GM19397 (cell line): Measurements from ENCODE around the gene KRT6B.
"Not testable (repeated sequence)": the region's sequence is repeated elsewhere in the genome, so short reads cannot be mapped to it uniquely, and the experiment has no call there.

ENCODE experiments used
- ATAC-seq: cut with Tn5 transposase; IDR thresholded peaks from one replicate; pipeline ENCODE4 v1.9.1; 2021; ENCODE audit warnings: mild to moderate bottlenecking, moderate library complexity; ENCODE audit not compliant: unreplicated experiment

KRT6B gene

DNA sequence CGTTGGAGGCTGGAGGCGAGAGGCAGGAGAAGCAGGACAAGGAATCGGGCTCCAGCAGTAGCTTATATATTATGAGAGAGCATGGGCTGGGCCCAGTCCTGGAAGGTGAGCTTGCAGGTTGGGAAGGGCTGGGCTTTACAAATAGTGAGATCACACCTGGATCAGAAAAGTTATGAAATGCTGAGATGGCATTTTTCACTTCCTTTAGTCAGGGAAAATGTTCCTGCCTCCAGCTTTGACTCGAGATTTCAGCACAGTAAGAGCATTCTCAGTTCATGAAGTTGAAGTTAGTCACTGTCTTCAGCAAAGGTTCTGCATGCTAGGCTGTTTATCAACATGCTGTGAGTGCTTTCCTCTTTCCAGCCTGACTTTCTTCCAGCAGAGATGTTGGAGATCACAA, 21.8 kb upstream of the KRT6B start, which contains the start of gene KRT6C:
TSS of gene KRT6C (minus strand) at position 38 of the 400 bp plus-strand sequence. CDS start 68 bp downstream, outside the sequence.
- no peak for ATAC-seq

DNA sequence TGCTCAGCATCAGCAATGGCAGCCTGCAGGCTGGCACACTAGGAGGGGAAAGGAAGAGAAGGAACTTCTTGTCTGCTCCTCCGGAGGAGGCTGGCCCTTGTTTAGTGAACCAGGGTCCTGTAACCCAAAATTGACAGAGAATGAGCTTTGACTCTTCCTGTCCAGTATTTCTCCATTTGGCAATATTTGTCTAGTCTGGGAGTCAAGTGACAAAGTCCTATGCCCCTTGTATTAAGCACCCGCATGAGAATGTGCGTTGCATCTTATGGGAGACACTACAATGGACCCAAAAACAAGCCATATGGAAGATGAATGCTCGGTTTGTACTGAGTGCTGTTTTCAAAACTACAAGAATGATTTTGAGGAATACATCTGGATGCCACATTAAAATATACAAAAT, 17.9 kb upstream of the KRT6B start:
- no peak for ATAC-seq

DNA sequence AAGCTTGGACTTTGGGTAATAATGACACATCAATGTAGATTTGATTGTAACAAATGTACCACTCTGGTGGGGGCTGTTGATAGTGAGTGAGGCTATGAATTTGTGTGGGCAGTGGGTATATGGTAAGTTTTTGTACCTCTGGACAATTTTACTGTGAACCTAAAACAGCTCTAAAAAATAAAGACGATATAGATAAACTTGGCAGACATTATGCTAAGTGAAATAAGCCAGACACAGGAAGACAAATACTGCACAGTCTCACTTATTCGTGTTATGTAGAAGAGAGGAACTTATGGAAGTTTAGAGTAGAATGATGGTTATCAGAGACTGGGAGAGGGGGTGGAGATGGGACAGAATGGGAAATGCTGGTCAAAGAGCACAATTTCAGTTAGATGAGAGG, 13.0 kb upstream of the KRT6B start:
- ATAC-seq, result no peak

DNA sequence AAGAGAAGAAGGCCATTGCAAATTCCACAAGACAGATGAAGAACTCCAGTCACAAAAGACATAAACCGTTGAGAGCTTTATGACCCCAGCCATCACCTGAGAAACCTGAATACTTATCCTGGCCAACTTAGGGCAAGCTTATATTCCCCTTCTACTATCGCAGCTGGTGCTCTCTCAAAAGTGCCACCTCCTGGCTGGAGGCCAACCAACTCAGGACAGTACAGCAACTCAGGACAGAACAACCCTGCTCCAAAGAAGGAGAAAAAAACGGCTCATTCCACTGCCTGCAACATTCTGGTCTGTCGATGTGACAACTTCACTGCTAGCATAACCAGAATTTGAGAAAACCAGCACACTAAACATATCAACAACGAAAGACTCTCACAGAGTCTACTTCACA, 9.7 kb upstream of the KRT6B start:
- ATAC-seq, result no peak

DNA sequence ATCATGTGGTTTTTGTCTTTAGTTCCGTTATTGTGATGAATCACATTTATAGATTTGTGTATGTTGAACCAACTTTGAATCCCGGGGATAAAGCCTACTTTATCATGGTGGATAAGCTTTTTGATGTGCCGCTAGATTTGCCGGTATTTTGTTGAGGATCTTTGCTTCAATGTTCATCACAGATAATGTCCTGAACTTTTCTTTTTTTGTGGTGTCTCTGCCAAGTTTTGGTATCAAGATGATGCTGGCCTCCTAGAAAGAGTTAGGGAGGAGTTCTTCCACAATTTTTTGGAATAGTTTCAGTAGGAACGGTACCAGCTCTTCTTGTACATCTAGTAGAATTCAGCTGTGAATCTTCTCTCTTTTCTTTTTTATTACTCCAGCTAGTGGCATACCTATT, 6.9 kb upstream of the KRT6B start:
- no peak for ATAC-seq

DNA sequence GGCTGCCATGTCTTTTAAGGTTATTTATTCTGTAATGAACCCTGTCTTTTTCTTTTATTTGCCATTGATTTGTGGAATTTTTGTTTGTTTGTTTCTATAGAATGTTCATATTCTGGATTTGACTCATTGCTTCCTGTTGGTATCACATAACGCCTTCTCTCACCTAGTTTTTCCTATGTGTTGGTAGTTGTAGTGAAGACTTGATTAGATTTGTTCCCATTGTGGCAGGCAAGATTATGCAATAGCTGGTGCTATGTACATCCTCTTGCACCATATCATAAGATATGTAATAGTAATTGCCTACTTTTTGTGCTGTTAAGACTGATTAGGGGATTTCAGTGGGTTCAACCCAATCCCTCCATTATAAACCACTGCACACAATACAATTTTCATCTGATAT, 3.9 kb upstream of the KRT6B start:
- ATAC-seq, result no peak

DNA sequence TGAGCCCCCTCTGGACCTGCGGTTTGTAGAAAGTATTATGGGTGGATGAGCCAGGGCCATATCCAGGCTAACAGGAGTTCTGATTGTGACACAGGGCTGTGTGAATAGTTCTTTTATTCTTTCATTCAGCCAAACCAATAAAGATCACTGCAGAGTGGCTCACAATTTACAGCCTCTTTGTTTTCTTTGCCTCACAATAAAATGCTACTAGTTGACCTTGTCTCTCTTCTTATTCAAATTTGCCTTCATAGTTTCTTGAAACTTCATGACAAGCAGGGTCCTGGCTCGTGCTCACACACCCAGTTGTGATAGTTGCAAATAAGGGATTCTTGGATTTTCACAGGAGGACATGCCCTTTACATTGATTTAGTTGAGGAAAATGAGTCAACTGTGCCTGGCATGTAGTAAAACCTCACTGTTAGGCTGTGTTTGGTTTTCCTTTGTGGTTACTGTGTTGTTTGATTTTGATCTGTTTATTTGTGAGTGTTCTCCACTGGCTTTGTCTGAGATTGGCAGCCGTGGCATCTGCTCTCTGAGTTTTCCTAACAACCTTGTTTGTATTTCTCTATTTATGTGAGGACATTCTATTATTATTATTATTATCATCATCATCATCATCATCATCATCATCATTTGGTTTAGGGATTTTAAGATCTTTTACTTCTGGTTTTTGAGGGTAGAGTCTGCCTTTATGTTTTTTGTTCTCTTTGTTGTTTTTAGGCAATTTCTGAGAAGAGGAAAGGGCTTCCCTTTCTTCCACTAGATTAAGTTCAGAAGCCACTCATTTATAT, 2.7 kb upstream of the KRT6B start:
- no peak for ATAC-seq

DNA sequence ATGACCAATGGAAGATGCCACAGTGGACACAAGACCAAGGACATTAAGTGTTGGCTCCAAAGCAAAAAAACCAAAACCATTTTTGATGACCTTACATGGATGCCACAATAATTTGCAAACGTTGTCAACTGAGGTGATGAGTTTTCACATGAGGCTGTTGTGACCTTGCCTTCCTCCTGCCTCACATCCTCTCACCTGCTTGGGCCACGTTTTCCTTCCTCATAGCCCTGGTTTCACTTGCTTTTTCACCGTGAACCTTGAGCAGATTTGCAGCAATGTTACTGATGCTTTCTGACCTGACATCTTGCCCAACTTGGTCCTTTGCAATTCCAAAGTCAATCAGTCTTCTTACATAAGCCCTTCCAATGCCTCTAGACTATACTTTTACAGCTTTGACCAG, 3.7 kb downstream of the KRT6B start:
- ATAC-seq, result no peak

DNA sequence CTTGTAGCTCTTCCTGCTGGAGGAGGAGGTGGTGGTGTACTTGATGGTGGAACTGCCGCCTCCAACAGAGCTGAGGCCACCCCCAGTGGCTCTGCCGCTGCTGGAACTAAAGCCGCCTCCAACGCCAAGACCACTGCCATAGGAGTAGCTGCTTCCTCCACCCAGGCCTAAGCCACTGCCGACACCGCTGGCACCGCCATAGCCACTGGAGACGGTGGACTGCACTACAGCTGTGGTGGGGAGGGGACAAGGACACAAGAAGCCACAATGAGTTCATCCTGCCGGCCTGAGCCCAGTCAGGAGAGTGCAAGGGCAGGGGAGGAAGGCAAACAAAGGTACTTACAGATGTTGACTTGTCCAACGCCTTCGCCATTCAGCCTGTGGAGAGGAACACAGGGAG, 4.8 kb downstream of the KRT6B start:
- not testable (repeated sequence) for ATAC-seq

DNA sequence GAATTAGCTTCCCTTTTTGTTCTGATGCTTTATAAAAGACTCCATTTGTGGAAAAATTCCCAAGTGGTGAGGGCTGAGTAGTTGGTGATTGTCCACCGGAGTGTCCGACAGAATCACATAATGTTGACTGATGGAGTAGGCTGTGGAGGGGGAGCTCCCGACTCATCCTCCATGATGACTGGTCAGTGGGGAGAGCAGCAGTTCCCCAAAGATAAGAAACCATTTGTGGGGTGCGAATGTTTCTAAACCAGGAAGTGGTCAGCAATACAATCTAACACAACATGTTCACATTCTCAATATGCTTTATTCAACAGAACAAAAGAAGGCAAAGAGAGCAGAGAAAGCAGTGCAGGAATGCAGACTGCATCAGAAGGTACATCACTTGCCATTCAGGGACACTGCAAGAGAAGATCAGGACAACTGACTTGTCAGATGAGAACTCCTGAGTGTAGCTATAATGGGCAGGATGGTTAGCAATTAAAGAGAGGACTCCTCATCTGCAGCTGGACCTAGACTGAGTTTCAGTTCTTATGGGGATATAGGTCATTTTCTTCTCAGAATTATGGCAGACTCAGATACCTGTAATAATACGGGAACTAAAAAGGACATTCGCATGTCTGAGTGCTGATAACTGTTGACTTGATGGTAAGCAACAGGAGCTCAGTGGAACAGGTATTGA, 5.4 kb downstream of the KRT6B start:
- no peak for ATAC-seq

DNA sequence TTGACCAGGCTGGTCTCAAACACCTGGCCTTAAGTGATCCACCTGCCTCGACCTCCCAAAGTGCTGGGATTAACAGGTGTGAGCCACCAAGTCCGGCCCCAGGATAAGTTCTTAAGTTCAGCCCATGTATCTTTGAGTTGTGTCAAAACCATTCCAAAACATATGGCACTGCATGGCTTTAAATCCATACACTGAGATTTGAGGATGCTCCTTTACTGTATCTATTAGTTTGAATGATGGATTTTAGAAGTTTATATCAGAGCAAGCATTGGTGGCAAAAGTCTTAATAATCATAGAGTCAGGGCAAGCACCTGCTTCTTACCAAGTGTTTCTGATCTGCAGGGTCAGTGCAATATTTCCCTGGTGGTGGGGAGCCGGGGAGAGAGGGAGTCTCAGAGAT, 6.1 kb downstream of the KRT6B start:
- no peak for ATAC-seq

DNA sequence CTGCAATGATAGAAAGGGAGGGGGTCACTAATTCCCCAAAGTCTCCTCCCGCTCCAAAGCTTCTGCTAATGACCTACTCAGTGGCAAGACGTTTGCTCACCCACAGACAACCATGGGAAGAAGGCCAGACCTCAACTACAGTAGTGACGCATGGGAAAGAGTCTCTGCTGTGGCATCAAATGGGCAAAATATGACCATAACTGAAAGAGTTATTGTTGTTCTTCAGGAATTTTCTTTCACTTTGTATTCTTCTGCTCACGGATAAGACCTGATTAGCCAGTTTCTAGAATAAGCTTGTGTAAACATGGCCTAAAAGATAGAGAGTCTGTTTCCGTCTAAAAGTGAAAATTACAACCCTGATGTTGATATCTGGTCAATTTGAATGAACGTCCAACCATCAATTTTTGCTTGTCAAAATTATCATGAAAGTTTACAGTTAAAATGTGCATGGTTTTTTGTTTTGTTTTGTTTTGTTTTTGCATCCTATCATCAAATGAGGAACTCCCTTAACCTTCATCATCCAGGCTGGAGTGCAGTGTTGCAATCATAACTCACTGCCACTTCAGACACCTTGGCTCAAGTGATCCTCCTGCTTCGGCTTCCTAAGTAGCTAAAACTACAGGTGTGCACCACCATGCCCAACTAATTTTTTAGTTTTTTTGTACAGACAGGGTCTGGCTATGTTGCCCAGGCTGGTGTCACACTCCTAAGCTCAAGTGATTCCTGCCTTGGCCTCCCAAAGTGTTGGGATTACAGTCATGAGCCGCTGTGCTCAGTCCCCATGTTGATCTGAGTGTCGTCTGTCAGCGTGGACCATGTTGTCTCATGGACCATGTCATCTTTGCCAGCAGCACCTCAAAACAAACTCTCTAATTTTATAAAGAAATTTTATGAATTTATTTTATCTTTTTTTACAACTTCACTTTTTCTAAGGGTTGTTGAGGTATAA, 7.0 kb downstream of the KRT6B start:
- no peak for ATAC-seq

DNA sequence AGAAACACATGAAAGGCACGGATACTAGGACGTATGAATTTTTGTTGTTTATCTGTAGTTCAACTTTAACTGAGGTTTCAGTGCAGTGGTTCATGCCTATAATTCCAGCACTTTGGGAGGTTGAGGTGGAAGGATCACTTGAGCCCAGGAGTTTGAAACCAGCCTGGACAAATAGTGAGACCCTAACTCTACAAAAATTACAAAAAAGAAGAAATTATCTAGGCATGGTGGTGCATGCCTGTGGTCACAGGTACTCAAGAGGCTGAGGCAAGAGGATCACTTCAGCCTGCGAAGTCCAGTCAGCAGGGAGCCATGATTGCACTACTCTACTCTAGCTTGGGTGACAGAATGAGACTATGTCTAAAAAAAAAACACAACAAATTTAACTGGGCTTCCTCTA, 8.0 kb downstream of the KRT6B start:
- ATAC-seq, result no peak

DNA sequence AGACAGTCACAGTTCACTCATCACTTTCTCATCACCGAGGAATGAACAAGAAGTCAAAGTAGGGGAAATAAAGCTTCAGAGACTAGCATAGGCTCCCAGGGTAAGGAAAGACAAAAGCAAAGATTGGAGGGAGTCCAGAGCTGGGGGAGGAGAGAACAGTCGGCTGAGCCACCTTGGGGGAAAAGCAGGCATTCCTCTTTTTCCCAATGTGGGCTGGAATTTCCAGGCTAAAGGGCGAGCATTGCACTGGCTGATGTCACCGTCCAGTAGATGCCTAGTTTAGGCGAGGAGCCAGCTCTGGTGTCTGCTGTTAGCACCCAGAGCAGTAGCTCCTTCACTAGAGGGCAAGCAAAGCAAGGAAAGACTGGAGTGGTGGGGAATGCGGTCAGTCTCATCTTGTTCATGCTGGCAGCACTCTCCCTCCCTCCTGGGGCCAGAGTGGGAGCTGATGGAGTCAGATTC, 9.3 kb downstream of the KRT6B start:
- ATAC-seq, result no peak

DNA sequence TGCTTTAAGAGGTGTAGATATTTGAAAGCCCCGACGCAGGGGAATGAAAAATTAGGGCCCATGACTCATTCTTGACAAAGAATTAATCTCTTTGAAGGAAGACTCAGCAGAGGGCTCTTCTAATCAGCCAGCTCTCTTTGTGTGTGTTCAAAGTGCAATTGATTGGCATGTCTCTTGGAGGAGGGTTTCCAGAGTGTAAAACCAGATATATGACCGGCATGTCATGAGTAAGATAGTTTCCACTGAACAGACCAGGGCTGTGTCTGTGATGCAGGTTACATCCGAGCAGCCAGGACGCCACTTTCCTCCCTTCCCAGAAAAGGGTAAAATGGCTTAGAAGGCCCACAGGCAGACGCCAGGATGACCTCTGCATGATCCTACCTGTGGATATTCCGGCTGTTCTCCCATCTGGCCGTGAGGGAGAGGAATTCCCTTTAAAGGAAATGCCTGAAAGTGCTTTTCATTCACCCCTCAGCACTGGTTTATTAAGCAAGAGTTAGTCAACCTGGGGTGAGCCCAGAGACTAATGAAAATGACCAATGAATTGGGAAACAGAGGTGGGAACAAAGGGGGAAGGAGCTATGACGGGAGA, 10.5 kb downstream of the KRT6B start:
- no peak for ATAC-seq

DNA sequence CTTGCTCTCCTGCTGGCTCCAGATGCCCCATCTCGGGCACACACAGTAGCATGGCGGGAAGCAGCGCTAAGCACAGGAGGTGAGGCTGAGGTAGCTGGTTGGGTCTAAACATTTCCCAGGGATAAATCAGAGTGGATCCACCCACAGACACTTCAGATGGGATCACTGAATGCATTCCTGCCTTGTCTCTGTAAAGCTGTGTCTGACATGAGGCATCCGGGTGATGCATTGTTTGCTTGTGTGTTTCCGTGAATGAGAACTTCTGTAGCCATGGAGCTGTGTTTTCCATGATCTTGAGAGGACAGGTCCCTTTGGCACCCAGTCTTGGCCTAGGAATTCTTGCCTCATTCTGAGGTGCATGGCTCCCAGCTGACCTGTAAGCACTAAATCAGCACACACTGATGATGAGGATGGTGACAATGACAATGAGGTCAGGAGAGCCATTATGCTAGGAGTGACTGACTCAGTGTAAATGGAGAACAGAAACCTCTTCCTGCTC, 11.1 kb downstream of the KRT6B start:
- no peak for ATAC-seq

DNA sequence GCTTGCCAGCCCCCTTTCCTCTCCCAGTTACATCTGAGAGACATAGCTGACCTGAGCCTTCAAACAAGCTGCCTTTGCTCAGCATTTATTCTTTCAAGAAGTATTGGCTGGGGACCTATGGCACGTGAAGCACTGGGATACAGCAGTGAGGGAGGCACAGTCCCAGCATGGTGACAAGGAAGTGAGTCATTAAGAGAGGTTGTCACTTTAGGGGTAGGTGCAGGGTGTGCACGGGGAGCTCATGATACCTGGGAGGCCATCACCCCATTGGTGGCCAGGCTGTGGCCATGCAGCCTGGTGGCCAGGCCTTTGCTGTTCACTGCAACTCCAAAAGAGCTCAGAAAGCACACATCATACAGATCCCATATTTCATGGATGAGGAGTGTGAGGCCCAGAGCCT, 12.1 kb downstream of the KRT6B start:
- ATAC-seq, result no peak

DNA sequence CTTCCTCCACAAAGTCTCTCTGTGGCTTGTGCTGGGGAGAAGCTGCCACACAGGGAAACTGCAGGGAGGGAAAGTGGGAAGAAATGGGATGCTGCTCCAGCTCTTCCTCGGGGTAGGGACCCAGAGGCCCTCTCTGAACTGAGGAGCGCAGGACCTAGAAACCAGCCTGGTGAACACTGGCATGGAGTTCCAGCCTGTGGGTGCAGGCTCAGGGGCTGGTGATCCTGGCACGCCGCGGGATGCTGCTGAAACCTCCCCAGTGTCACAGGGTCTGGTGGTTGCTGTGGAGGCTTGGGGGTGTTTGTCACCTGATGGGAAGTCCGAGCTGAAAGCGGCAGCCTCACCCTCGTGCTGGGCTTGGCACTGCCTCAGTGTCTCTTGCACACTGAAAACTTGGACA, 12.5 kb downstream of the KRT6B start:
- ATAC-seq, result no peak

DNA sequence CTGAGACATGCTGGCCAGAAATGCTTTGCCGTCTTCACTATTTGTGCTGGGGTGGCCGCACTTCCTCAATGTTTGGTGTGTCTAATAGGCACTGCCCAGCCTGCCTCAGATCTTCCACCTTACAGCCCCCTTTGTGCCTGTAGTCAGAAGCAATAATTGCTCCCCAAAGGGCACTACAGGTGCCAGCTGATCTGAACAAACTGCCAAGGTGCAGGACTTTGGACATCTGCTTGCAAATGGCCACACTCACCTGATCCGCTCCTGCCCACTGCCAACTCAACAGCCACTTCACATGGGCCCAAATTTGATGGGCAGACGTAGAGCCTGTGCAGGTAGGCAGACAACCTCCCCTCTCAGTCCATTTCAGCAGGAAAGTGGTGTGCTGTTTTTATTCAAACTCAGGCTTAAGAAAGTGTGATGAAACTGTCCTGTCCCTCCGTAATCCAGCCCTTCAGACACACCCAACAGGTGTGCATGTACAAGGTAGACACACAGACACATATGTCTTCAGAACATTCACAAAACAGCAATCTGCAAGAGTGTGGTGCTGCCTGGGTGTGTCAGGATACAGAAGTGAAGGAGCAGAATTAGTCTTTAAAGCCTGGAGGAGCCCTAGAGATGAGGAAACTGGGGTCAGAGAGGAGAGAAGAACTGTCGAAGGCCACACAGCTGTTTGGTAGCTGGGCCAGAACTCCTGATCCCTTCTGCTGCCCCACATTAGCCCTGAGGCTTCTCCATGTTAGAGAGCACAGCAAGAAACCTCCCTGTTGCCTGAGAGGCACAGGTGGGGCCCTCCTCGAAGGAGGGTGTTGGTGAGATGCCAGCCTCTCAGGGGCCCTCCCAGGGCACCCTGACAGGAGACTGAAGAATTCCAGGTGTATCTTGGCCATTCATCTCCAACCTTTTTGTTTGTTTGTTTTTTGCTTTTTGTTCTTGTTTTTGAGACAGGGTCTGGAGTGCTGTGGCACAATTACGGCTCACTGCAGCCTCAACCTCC, 13.3 kb downstream of the KRT6B start:
- ATAC-seq, result no peak

DNA sequence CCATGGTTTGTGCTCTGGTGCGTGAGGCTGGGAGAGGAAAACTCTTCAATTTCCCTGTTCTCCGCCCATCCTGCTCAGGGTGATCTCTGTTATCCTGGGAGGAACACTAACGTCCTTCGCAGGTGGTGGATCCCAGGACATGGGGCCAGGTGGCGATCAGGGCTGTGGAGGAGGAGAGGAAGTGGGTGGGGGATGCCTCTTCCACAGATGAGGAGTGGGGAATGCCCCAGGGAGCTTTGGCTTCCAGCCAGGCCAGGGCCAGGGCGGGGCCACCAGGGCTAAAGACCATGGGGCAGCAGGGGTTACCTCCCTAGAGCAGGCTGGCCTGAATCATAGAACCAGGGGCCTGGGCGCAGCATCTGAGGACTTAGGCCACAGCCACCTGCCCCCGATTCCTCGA, 14.4 kb downstream of the KRT6B start:
- no peak for ATAC-seq
